Upper lobe of left lung (tissue), 6 donors: ENCODE data around the gene CREG1. TPM values are rescaled to one million over a fixed set of nuclear protein-coding genes. Genes with fewer than 3 reads are reported as not detected.

ENCODE experiments used
- ATAC-seq, 2 donors: fragments of 200-7000 bp; cut with Tn5 transposase; one replicate each; pipeline ENCODE4 v1.9.1; 2022; ENCODE audit warnings: mild to moderate bottlenecking in 2 of 2, moderate library complexity in 2 of 2; ENCODE audit not compliant: low FRiP score in 2 of 2
- DNase-seq, 2 donors: peaks; one replicate each; pipeline ENCODE4 v3.0.0-alpha.2; 2019 to 2020
- H3K27ac ChIP-seq, 4 donors: fragments of 200-600 bp; sonication (generic); one replicate each; pipeline ENCODE4 v1.5.1; 2016 to 2019
- H3K27me3 ChIP-seq, 4 donors: fragments of 200-600 bp; sonication (generic); one replicate each; pipeline ENCODE4 v1.5.1; 2017 to 2019
- H3K36me3 ChIP-seq, 4 donors: fragments of 200-600 bp; sonication (generic); one replicate each; pipeline ENCODE4 v1.5.1; 2016 to 2019
- H3K4me1 ChIP-seq, 4 donors: fragments of 200-600 bp; sonication (generic); one replicate each; pipeline ENCODE4 v1.5.1; 2018 to 2019
- H3K4me3 ChIP-seq, 4 donors: fragments of 200-600 bp; sonication (generic); one replicate each; pipeline ENCODE4 v1.5.1; 2017 to 2019; ENCODE audit warnings: mild to moderate bottlenecking in 2 of 4, moderate library complexity in 1 of 4
- H3K9me3 ChIP-seq, 4 donors: fragments of 200-600 bp; sonication (generic); one replicate each; pipeline ENCODE4 v1.5.1; 2018 to 2019
- EP300 ChIP-seq, 4 donors: sonication (generic); formaldehyde crosslinking; IDR thresholded peaks; one replicate each; pipeline ENCODE4 v1.5.1; 2017; ENCODE audit warnings: antibody characterized with exemption in 4 of 4, control low read depth in 2 of 4
- POLR2A ChIP-seq, 4 donors: fragments of 450-650 bp; IDR thresholded peaks; one replicate each; pipeline ENCODE4 v1.5.1; 2016 to 2017; ENCODE audit warnings: antibody characterized with exemption in 4 of 4, mild to moderate bottlenecking in 2 of 4
- POLR2AphosphoS5 ChIP-seq, 2 donors: sonication (generic); formaldehyde crosslinking; IDR thresholded peaks; one replicate each; pipeline ENCODE4 v1.5.1; 2017; ENCODE audit warnings: antibody characterized with exemption in 2 of 2
- WGBS, 2 donors: methylation state at CpG; one replicate each; pipeline ENCODE4 v1.1.5; 2017 to 2018; 5-methylcytosine and 5-hydroxymethylcytosine counted together
- total RNA-seq, 6 donors: library from RNA; depleted of rRNA in 4 of 6; stranded (reverse); fragments of >200 nt in 4 of 6; gene quantifications; one replicate each; pipeline versions ENCODE4 v1.1.0 to v1.2.1, GENCODE V29; 2016 to 2021
- TF ChIP-seq, protein P1 (sequence below), 6 experiments: fragments of 450-650 bp in 4 of 6; fragments of 200-600 bp in 2 of 6; sonication (generic) in 2 of 6; IDR thresholded peaks; one replicate each; pipeline ENCODE4 v1.5.1; 2016 to 2019; ENCODE audit warnings: antibody characterized with exemption in 6 of 6
- donor health status: DM: no; HTN: no; CAD: no; lungs with moderate emphysema.
- donor health status: DM: no; HTN: yes; CAD: no; lungs with severe emphysema.

Gene CREG1
- total RNA-seq: 100 to 1,000 TPM; 114 to 235 (median 141) TPM

DNA sequence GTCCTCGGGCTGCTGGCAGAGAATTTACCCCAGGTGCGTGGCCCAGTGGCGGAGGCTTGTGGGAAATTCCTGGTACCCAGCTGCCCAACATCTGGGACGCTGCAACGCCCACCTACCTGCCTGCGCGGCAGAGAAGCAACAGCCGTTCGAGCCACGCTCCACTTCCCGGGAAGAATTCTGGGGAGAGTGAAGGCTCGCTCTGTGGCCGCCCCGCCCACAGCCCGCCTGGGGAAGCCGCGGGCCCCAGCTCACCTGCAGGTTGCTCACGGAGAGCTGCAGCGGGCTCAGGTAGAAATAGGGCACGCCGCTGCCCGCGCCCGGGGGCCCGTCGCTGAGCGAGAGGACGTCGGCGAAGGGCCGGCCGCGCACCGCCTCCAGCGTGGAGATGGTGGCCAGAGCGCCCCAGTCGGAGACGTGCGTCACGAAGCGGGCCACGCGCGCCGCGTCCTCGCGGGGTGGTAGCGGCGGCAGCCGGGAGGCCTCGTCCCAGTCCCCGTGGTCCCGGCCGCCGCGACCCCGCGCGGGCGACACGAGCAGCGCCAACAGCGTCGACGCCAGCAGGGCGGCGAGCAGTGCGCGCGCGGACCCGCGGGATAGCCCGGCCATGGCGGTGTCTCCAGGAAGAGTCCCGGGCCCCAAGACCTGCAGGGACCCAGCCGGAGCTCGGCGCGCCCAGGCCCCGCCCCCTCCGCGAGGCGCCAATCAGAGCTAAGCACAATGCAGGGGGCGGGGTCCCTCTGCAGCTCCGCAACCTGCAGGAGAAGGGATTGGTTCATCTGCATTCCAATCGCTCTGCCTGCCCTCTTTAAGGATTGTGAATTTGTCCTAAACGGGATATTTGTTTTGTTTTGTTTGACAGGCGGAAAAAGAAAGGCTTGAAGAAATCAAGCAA lies at the start of gene CREG1:
Gene CREG1 (minus strand): TSS at position 627 of the 892 bp plus-strand sequence.
- WGBS, 2 donors: 2 to 3% methylated on average over 8 to 19 of the region's 90 CpGs
- Histone ChIP-seq H3K4me3 (peak within 1 kb of the TSS; percentile 73 to 93 (median 79)), H3K9me3 (no peaks in the 10 kb centered on the region), H3K4me1 (peaks cover 23 to 61% (median 50%) of the 10 kb centered on the region in 4 donors), H3K27me3 (no peaks in the 10 kb centered on the region), H3K36me3 (no peaks in the 10 kb centered on the region), H3K27ac (peak within 1 kb of the TSS; percentile 88 to 97 (median 89))
- TF ChIP-seq POLR2A (IDR thresholded peaks at IDR 0.05) (peak in 3 of 4 donors; percentile 96 to 99 (median 98)), POLR2AphosphoS5 (IDR thresholded peaks at IDR 0.05) (peak; percentile 25 to 93), EP300 (IDR thresholded peaks at IDR 0.05) (peak in 1 of 4 donors; percentile 1)
- TF ChIP-seq, protein P1, sequence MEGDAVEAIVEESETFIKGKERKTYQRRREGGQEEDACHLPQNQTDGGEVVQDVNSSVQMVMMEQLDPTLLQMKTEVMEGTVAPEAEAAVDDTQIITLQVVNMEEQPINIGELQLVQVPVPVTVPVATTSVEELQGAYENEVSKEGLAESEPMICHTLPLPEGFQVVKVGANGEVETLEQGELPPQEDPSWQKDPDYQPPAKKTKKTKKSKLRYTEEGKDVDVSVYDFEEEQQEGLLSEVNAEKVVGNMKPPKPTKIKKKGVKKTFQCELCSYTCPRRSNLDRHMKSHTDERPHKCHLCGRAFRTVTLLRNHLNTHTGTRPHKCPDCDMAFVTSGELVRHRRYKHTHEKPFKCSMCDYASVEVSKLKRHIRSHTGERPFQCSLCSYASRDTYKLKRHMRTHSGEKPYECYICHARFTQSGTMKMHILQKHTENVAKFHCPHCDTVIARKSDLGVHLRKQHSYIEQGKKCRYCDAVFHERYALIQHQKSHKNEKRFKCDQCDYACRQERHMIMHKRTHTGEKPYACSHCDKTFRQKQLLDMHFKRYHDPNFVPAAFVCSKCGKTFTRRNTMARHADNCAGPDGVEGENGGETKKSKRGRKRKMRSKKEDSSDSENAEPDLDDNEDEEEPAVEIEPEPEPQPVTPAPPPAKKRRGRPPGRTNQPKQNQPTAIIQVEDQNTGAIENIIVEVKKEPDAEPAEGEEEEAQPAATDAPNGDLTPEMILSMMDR (IDR thresholded peaks at IDR 0.05): peak in 4 of 6 experiments; percentile 28 to 39 (median 32)
- DNase-seq: peak; percentile 97 to 99
- ATAC-seq: peak; percentile 99

GRCh38 chr1:167602840-167603239 lies 49.3 kb upstream of the CREG1 start:
- Histone ChIP-seq H3K36me3 (no peaks in the 10 kb centered on the region), H3K9me3 (peaks cover 0 to 7% (median 5%) of the 10 kb centered on the region in 4 donors), H3K4me3 (no peak overlapping the region), H3K4me1 (peaks cover 28 to 31% (median 28%) of the 10 kb centered on the region in 4 donors), H3K27me3 (no peaks in the 10 kb centered on the region), H3K27ac (peak overlapping the region in 2 of 4 donors; percentile 74 to 82)
- no peak for ATAC-seq
- 66 to 85% methylated on average over 8 of the region's 8 CpGs for WGBS, 2 donors
- no peak for DNase-seq
- TF ChIP-seq POLR2AphosphoS5 (IDR thresholded peaks at IDR 0.05): no peak
- TF ChIP-seq EP300 (IDR thresholded peaks at IDR 0.05): no peak
- no peak for TF ChIP-seq POLR2A (IDR thresholded peaks at IDR 0.05)
- TF ChIP-seq, protein P1 (IDR thresholded peaks at IDR 0.05): no peak

DNA sequence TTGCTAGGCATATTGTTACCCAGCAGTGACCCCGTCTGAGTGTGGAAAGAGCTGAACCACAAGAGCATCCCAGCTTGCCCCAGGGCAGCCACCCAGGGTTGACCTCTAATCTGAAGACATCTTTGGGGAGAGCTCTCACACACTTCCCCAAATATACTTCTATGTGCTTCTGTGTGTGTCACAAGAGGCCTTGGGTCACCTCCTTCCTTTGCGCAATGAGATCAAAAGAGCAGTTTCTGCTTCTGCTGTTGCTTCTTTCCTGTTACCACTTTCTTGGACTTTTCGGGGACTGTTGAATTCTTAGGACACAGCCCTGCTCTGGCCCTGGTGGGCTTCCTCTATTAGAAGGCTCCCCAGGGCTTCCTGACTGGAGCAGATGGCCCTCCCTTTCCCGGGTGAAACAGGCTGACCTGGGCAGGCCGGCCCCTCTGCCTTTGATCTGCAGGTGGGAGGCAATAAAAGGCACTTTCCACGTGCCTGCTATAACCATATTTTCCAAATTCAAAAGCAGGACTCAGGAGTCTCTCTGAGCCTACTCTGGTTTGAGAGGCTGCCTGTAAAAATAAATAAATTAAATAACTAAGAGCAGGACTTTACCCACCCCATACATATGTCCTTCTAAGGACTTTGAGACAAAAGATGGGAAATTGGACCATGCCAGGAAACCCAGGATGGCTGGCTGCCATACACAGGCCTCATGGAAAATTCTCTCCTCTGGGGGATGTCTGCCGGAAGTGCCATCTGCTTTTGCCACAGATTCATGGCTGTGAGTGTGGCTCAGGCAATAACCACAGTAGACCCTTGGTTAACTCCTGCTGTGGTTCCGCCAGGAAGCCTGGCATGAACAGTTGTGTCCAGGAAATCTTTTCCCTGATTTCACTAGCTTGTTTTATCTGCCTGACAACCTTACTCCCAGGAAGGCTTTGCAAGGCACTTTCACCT lies 48.2 kb upstream of the CREG1 start:
- no peak overlapping the region for H3K4me3 ChIP-seq
- no peaks in the 10 kb centered on the region for H3K36me3 ChIP-seq
- H3K9me3 ChIP-seq: no peaks in the 10 kb centered on the region
- peaks cover 28 to 31% (median 28%) of the 10 kb centered on the region in 4 donors for H3K4me1 ChIP-seq
- H3K27me3 ChIP-seq: no peaks in the 10 kb centered on the region
- ATAC-seq: peak; percentile 87 to 90
- 52 to 61% methylated on average over 6 to 8 of the region's 8 CpGs for WGBS, 2 donors
- peak overlapping the region; percentile 59 to 82 (median 69) for H3K27ac ChIP-seq
- peak in 2 of 4 donors; percentile 9 to 46 for TF ChIP-seq EP300 (IDR thresholded peaks at IDR 0.05)
- TF ChIP-seq, protein P1 (IDR thresholded peaks at IDR 0.05): no peak
- no peak for TF ChIP-seq POLR2A (IDR thresholded peaks at IDR 0.05)
- peak; percentile 58 to 81 for TF ChIP-seq POLR2AphosphoS5 (IDR thresholded peaks at IDR 0.05)
- DNase-seq: peak; percentile 13 to 86

DNA sequence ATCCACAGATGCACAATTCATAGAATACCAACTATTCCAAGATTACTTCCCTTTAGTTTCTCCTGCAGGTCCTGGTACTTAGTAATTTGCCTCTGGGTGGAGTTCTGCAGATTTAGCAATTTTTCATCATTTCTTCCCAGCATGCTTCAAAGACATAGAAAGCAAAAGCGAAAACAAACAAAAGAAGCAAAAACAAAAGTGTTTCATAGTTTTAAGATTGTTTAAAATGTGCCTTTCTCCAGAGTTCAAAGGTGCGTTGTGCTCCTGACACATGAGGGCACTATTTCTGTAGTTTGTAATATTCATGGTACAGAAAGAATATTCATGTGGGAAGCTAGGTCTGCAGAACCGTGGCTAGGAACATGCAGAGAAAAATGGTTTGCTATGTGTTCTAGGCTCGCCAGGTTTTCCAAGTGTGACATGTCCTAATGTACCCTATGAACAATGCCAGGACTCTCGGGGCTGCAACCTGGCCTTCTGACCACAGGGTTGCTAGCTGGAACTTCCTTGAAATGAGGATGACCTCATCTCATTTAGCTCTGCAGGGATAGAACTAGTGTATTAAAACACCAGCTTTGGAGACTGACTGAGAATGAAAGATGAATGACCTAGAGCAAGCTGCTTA lies 46.5 kb upstream of the CREG1 start:
- no peaks in the 10 kb centered on the region for H3K36me3 ChIP-seq
- H3K4me1 ChIP-seq: peaks cover 28 to 31% (median 28%) of the 10 kb centered on the region in 4 donors
- peak overlapping the region in 2 of 4 donors; percentile 74 to 82 for H3K27ac ChIP-seq
- DNase-seq (peak in 1 of 2 donors; percentile 70), ATAC-seq (peak; percentile 77 to 81)
- WGBS, 2 donors: 12 to 16% methylated on average over 5 of the region's 5 CpGs
- H3K27me3 ChIP-seq: no peaks in the 10 kb centered on the region
- TF ChIP-seq, protein P1 (IDR thresholded peaks at IDR 0.05): peak; percentile 20 to 70 (median 50)
- TF ChIP-seq POLR2AphosphoS5 (IDR thresholded peaks at IDR 0.05): peak in 1 of 2 donors; percentile 30
- TF ChIP-seq POLR2A (IDR thresholded peaks at IDR 0.05): no peak
- H3K4me3 ChIP-seq: no peak overlapping the region
- no peaks in the 10 kb centered on the region for H3K9me3 ChIP-seq
